ENCODE results near the gene CDC42BPB.

CDC42BPB gene

GRCh38 chr14:103074729-103075367 lies 17.5 kb upstream of the CDC42BPB start:
- DNase-seq (ENCODE audit: low spot score): no peak
- no peak for TF ChIP-seq CTCF (IDR thresholded peaks at IDR 0.05; ENCODE audit: extremely low read depth, missing control alignments)

GRCh38 chr14:103073876-103074728 lies 16.8 kb upstream of the CDC42BPB start:
- no peak for TF ChIP-seq CTCF (IDR thresholded peaks at IDR 0.05; ENCODE audit: extremely low read depth, missing control alignments)
- DNase-seq (ENCODE audit: low spot score): peak; percentile 64

- DNase-seq (ENCODE audit: low spot score): no peak
Measured at GRCh38 chr14:103073367-103073875, 16.1 kb upstream of the CDC42BPB start.

GRCh38 chr14:103072595-103073366 lies 15.4 kb upstream of the CDC42BPB start:
- no peak for DNase-seq (ENCODE audit: low spot score)
- no peak for TF ChIP-seq CTCF (IDR thresholded peaks at IDR 0.05; ENCODE audit: extremely low read depth, missing control alignments)

More at GRCh38 chr14:103073367-103073875, 16.1 kb upstream of the CDC42BPB start:
- no peak for TF ChIP-seq CTCF (IDR thresholded peaks at IDR 0.05; ENCODE audit: extremely low read depth, missing control alignments)

GRCh38 chr14:103071544-103072251 lies 14.3 kb upstream of the CDC42BPB start:
- no peak for TF ChIP-seq CTCF (IDR thresholded peaks at IDR 0.05; ENCODE audit: extremely low read depth, missing control alignments)
- no peak for DNase-seq (ENCODE audit: low spot score)

- TF ChIP-seq CTCF (IDR thresholded peaks at IDR 0.05; ENCODE audit: extremely low read depth, missing control alignments): no peak
- DNase-seq (ENCODE audit: low spot score): no peak
Measured at GRCh38 chr14:103070971-103071542, 13.7 kb upstream of the CDC42BPB start.
